ENCODE results near the gene NETO2.
"Not testable (repeated sequence)": the region's sequence is repeated elsewhere in the genome, so short reads cannot be mapped to it uniquely, and the experiment has no call there.

Gene NETO2

GRCh38 chr16:47142821-47143676, 696 bp downstream of the NETO2 start:
- DNase-seq (ENCODE audit: low read depth in 1 of 2, low spot score in 1 of 2) = peak; percentile 8 to 20
- TF ChIP-seq JUND (IDR thresholded peaks at IDR 0.05; ENCODE audit: low read depth) = no peak
- in situ Hi-C loops (cut with HindIII; ENCODE audit: low pct_unique_long_range_greater_than_20kb, low sequenced_read_pairs) = no loop called here

DNA sequence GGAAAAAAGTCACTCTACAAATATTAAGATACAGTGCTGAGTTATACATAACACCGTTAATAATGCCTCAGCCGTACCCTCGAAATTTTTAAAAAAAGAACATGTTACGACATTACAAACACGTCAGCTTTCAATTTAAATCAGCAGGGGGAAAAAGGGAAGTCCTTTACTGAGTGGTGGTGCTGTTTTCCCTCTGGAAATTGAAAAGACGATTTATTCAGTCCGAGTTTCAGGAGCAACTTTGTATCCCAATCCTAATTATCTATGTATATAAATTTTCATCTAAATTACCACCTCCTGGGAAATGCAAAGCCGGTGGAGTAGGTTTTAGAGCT, 1.3 kb downstream of the NETO2 start:
- no peak for DNase-seq (ENCODE audit: low read depth in 1 of 2, low spot score in 1 of 2)
- in situ Hi-C loops (cut with HindIII; ENCODE audit: low pct_unique_long_range_greater_than_20kb, low sequenced_read_pairs) = no loop called here
- TF ChIP-seq JUND (IDR thresholded peaks at IDR 0.05; ENCODE audit: low read depth) = no peak

- DNase-seq (ENCODE audit: low read depth in 1 of 2, low spot score in 1 of 2) = peak; percentile 85
- in situ Hi-C loops (cut with HindIII; ENCODE audit: low pct_unique_long_range_greater_than_20kb, low sequenced_read_pairs) = no loop called here
- no peak for TF ChIP-seq JUND (IDR thresholded peaks at IDR 0.05; ENCODE audit: low read depth)
Observed at GRCh38 chr16:47141773-47142485, 1.8 kb downstream of the NETO2 start.

GRCh38 chr16:47140686-47141085, 3.1 kb downstream of the NETO2 start:
- DNase-seq (ENCODE audit: low read depth in 1 of 2, low spot score in 1 of 2) = no peak
- TF ChIP-seq JUND (IDR thresholded peaks at IDR 0.05; ENCODE audit: low read depth) = no peak
- in situ Hi-C loops (cut with HindIII; ENCODE audit: low pct_unique_long_range_greater_than_20kb, low sequenced_read_pairs) = no loop called here

- TF ChIP-seq JUND (IDR thresholded peaks at IDR 0.05; ENCODE audit: low read depth) = no peak
- no peak for DNase-seq (ENCODE audit: low read depth in 1 of 2, low spot score in 1 of 2)
- in situ Hi-C loops (cut with HindIII; ENCODE audit: low pct_unique_long_range_greater_than_20kb, low sequenced_read_pairs) = no loop called here
Observed at GRCh38 chr16:47139561-47140185, 4.1 kb downstream of the NETO2 start.

- in situ Hi-C loops (cut with HindIII; ENCODE audit: low pct_unique_long_range_greater_than_20kb, low sequenced_read_pairs); DNase-seq (ENCODE audit: low read depth in 1 of 2, low spot score in 1 of 2): not testable (repeated sequence)
Observed at GRCh38 chr16:47137925-47138324, 5.8 kb downstream of the NETO2 start.

DNA sequence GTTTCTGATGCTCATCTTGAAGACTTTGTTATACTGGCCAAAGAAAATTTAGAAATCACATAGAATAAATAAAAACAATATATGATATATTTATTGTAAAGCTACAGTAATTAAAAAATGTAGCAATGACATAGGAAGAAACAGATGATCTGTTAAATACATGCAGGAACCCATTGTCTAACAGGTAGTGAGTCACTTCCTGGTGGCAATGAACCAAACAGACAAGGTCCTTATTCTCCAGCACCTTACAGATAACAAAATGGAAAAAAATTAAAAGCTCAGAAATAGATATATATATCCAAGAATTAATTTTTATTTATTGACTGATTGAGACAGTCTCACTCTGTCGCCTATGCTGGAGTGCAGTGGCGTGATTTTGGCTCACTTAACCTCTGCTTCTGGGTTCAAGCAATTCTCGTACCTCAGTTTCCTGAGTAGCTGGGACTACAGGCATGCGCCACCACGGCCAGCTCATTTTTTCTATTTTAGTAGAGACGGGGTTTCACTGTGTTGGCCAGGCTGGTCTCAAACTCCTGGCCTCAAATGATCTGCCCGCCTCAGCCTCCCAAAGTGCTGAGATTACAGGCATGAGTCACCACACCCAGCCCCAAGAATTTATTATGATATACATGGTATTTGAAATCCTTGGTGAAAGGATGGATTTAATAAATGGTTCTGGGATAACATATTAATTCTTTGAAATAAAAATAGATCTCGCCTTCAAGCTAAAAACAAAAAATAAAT, 7.5 kb downstream of the NETO2 start:
- TF ChIP-seq JUND (IDR thresholded peaks at IDR 0.05; ENCODE audit: low read depth) = no peak
- DNase-seq (ENCODE audit: low read depth in 1 of 2, low spot score in 1 of 2) = no peak
- in situ Hi-C loops (cut with HindIII; ENCODE audit: low pct_unique_long_range_greater_than_20kb, low sequenced_read_pairs) = no loop called here

DNA sequence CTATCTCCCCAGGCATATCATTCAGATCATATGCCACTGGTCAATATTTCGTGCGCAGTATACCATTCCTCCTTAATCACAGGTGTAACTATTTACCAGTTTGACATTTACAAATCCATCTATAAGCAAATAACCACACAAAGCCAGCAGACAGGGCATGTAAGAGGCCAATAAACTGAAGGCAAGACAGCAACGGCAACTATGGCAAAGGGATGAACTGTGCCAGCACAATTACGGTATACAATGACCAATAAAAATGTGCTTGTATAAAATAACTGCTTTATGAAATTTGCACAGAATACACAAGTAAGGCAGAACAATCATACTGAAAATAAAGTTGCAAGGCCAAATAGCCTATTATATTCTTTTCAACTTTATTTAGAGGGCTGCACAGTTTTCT, 9.2 kb downstream of the NETO2 start:
- no peak for TF ChIP-seq JUND (IDR thresholded peaks at IDR 0.05; ENCODE audit: low read depth)
- in situ Hi-C loops (cut with HindIII; ENCODE audit: low pct_unique_long_range_greater_than_20kb, low sequenced_read_pairs) = no loop called here
- no peak for DNase-seq (ENCODE audit: low read depth in 1 of 2, low spot score in 1 of 2)

DNA sequence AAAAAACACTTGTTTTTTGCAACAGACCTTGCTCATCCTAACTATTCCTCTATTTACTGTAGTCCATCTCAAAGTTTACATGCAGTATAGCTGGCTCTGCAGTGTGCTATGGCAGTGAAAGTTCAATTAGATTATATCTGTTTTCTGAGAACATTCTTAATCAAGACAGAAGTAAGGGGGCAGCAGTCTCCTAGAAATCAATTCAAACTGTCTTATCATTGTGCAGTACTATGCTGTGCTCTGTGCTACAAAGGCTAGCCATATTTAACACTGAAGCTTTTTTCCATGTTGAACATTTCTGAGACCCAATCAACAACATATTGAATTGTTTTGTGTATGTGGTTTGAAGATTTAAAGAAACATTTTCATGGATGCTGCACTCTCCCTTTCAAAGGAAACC, 11.4 kb downstream of the NETO2 start:
- in situ Hi-C loops (cut with HindIII; ENCODE audit: low pct_unique_long_range_greater_than_20kb, low sequenced_read_pairs) = no loop called here
- TF ChIP-seq JUND (IDR thresholded peaks at IDR 0.05; ENCODE audit: low read depth) = no peak
- DNase-seq (ENCODE audit: low read depth in 1 of 2, low spot score in 1 of 2) = no peak

GRCh38 chr16:47129755-47130435, 13.8 kb downstream of the NETO2 start:
- DNase-seq (ENCODE audit: low read depth in 1 of 2, low spot score in 1 of 2) = no peak
- in situ Hi-C loops (cut with HindIII; ENCODE audit: low pct_unique_long_range_greater_than_20kb, low sequenced_read_pairs) = no loop called here
- TF ChIP-seq JUND (IDR thresholded peaks at IDR 0.05; ENCODE audit: low read depth) = no peak

DNA sequence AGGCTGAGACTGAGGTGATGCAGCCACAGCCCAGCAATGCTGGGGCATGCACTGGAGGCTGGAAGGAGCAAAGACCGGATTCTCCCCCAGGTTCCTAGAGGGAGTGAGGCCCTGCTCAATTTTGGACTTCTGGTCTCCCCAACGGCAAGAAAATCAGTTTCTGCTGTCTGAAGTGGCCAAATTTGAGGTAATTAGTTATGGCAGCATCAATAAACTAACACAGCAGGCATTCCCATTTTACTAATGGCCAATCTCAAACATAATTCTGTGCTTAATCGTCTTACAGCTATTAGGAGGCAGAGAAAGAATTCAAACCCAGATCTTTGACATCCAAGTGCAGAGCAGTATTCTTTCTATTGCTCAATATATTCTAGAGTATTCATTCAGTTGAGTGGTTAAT, 16.2 kb downstream of the NETO2 start:
- DNase-seq (ENCODE audit: low read depth in 1 of 2, low spot score in 1 of 2) = no peak
- in situ Hi-C loops (cut with HindIII; ENCODE audit: low pct_unique_long_range_greater_than_20kb, low sequenced_read_pairs) = no loop called here
- TF ChIP-seq JUND (IDR thresholded peaks at IDR 0.05; ENCODE audit: low read depth) = no peak

GRCh38 chr16:47125757-47126156, 18.0 kb downstream of the NETO2 start:
- in situ Hi-C loops (cut with HindIII; ENCODE audit: low pct_unique_long_range_greater_than_20kb, low sequenced_read_pairs) = no loop called here
- DNase-seq (ENCODE audit: low read depth in 1 of 2, low spot score in 1 of 2) = no peak

More at GRCh38 chr16:47125757-47126156, 18.0 kb downstream of the NETO2 start:
- TF ChIP-seq JUND (IDR thresholded peaks at IDR 0.05; ENCODE audit: low read depth) = no peak

Measured in T47D (cell line).